SH-SY5Y (cell line): ENCODE data around the gene VWF.

Experiments used
- GATA2 ChIP-seq: IDR thresholded peaks from 2 replicates; pipeline ENCODE4 v1.6.1; 2011; ENCODE audit warnings: mild to moderate bottlenecking, low read depth, low read length
- GATA3 ChIP-seq: IDR thresholded peaks from 2 replicates; pipeline ENCODE4 v1.6.1; 2011; ENCODE audit warnings: low read depth, mild to moderate bottlenecking, low read length, moderate library complexity

The VWF gene

DNA sequence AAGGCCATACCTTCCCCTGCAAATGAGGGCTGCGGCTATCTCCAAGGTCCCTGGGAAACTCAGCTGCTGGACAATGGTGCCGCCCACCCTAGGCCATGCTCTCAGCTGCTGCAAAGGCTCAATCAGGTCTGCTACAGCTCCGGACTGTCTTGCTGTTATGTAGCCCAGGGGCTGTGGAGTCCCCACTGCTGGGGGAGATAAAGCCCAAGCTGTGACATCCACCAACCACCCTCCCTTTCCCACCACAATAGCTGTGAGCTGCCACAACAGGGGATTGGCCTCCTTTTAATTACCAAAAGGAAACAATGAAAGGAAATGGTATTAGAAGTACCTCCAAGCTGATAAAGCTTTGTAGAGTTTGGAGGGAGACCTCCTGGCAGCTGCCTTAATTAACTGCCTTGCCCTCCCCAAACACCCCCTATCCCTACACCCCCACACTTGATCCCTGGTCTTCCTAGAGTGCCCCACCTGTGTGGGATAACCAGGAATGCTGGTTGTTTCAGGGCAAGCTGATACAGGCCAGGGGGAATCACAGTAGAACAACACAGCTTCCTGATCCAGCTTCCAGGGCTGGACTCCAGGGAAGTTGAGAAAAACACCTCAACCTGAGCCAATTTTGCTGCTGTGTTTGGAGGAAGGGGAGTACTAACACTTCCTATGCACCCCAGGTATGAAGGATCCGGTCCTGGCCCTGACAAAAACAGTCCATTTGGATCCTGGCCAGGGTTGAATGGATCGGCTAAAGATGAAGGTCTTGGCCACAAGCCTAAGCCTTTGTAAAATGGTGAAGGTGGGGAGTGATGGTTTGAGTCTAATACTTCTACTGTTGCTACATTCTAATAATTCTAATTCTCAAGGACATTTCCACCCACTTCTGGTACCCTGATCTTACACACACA, at the start of gene VWF:
VWF (minus strand) TSS at position 260 of the 899 bp plus-strand sequence. CDS start 1,474 bp downstream, outside the sequence.
- TF ChIP-seq GATA3 (no peak), GATA2 (no peak)

- TF ChIP-seq GATA3 = no peak
- no peak for TF ChIP-seq GATA2
Measured at GRCh38 chr12:6172862-6173261, 48.4 kb upstream of the VWF start.

DNA sequence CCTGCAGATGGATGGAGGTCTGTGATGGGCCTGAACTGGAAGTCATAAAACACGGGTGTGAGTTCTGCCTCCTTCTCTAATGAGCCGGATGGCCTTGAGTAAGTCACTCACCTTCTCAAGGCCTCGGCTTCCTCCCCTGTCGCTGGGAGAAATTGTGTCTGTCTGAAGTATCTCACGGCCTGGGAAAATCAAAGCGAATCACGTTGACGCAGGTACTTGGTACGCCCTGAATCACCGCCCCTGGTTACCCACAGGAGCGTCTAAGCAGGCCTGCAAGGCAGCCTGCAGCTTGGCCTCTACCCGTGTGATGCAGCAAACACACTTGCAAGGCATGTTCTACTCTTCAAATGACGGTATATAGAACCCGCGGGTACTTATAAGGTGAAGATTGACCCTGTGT, 47.6 kb upstream of the VWF start:
- TF ChIP-seq GATA3 (no peak), GATA2 (no peak)

- TF ChIP-seq GATA2 (no peak), GATA3 (no peak)
Measured at GRCh38 chr12:6171409-6172015, 47.0 kb upstream of the VWF start.

- TF ChIP-seq GATA3 (no peak), GATA2 (no peak)
Measured at GRCh38 chr12:6167327-6168280, 43.1 kb upstream of the VWF start.

- TF ChIP-seq GATA2 = no peak
- TF ChIP-seq GATA3 = no peak
Measured at GRCh38 chr12:6166808-6167207, 42.3 kb upstream of the VWF start.

DNA sequence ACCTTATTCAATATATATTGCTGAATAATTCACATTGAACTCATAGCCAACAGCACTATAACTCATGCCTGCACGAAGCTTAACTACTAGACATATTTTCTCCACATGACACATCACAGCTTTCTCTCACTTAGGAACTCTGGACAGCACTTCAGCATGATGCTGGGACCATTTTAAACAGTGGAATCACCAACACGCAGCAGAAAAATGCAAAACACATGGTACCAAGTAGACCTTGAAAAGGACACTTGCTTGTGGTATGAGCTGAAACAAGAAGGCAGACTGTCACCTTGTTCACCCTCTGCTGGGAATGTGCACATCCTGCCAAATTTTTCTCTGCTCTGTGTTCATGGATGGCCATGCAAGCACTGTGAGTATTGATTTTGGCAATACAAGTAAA, 40.9 kb upstream of the VWF start:
- TF ChIP-seq GATA2 (no peak), GATA3 (no peak)

GRCh38 chr12:6163416-6164060, 39.1 kb upstream of the VWF start:
- TF ChIP-seq GATA3 (no peak), GATA2 (no peak)

GRCh38 chr12:6161124-6161882, 36.8 kb upstream of the VWF start:
- no peak for TF ChIP-seq GATA2
- TF ChIP-seq GATA3 = no peak

GRCh38 chr12:6158749-6159148, 34.3 kb upstream of the VWF start:
- TF ChIP-seq GATA3 (no peak), GATA2 (no peak; the same call in 1 of the 2 replicates)

DNA sequence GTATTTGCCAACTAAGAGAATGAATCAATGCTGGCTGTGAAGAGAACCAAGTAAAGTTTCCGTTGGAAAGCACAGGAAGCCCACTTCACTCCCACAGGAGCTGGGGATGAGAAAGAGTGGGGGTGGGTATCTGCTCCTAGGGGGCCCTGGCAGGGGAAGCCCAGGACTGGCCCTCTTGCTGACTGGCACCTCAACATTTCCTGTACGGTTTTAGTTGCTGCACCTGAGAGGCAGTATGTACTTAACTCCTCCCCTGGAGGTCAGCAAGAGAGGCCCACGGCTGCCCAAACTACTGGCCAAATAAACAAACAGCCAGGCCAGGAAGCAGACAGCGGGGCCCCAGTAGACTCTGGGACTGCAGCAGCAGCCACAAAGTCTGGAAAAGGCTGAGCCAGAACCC, 33.8 kb upstream of the VWF start:
- TF ChIP-seq GATA3 = no peak
- no peak for TF ChIP-seq GATA2

- TF ChIP-seq GATA2 = no peak
- TF ChIP-seq GATA3 = no peak
Measured at GRCh38 chr12:6157482-6157881, 33.0 kb upstream of the VWF start.

DNA sequence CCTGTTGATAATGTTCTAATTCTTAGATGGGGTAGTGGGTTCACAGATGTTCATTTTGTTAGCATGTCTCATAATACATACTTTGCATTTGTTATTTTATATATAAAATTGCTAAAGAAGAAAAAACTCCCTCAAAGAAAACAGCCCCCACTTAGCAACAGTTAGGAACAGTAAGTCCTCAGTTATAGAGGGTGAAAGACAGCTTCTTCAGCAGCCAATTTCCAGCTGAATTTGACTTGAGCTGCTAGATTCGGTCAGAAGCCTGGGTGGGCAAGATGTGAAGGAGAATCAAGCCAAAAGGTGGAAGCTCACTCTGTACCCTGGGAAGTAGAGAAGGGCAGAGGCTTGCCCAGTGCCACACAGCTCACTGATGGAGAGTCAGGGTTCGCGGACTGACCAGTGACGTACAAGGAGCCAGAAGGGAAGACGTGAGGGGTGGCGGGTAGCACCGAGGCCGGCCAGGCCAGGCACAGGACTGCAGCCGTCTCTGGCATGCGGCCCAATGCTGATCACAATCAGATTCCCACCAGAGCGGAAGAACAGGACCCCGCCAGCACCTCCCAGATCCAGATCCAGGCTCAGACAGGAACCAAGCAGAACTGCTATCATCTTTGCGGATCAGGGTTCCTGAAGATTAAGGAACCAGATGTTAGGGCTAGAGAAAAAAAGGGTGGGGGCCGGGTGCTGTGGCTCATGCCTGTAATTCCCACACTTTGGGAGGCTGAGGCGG, 30.4 kb upstream of the VWF start:
- TF ChIP-seq GATA2 (peak; percentile 99), GATA3 (peak; percentile 91)
